Spleen (tissue), 7 donors: ENCODE results near the gene FSTL4.

Experiments
- POLR2A ChIP-seq, 3 donors: fragments of 450-650 bp; IDR thresholded peaks; one replicate each; pipeline ENCODE4 v1.5.1; 2017; ENCODE audit warnings: antibody characterized with exemption in 3 of 3, mild to moderate bottlenecking in 1 of 3
- POLR2AphosphoS5 ChIP-seq, 3 donors: sonication (generic); formaldehyde crosslinking; IDR thresholded peaks; one replicate each; pipeline ENCODE4 v1.5.1; 2017; ENCODE audit warnings: antibody characterized with exemption in 3 of 3
- TF ChIP-seq, protein P1 (sequence below), 11 experiments: fragments of 200-600 bp in 7 of 11; fragments of 450-650 bp in 4 of 11; sonication (generic) in 4 of 11; IDR thresholded peaks in 8 of 11; conservative IDR thresholded peaks in 3 of 11; 1 replicate in 7 of 11; 2 replicates in 4 of 11; pipeline versions ENCODE4 v1.4.0 to v1.8.0; 2016 to 2021; ENCODE audit warnings: antibody characterized with exemption in 11 of 11, inconsistent platforms in 4 of 11, mild to moderate bottlenecking in 1 of 11
- donor health status: DM: no; HTN: no; CAD: no; lungs with moderate emphysema.
- donor health status: DM: no; HTN: no; CAD: no.
- donor health status: DM: no; HTN: no; CAD: no.

DNA sequence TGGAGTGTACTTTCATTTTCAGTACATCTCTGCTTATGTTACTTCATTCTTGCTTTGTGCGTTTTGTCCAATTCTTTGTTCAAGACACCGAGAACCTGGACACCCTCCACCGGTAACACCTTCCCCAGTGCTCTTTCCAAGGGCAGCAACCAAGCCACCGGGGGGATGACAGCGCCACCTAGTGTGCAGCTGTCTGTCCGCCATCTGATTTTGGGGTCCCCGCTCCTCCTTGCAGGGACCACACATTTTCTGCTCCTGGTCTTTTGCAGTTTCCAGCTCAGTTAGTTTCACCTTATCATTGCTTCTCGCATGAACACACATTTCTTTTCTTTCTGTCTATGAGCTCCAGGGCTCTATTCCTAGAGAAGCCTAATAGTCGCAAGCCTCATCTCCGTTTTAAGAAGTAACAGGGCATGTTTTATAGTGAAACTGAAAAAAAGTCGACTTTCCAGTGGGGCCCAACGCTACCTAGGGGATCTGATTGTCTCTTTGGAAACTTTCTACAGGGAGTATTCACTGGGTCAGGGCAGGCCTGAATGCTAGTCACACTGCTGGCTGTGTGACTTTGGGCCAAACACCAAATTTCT is 152.1 kb downstream of the FSTL4 start:
- TF ChIP-seq POLR2A (IDR thresholded peaks at IDR 0.05) = no peak
- TF ChIP-seq, protein P1, sequence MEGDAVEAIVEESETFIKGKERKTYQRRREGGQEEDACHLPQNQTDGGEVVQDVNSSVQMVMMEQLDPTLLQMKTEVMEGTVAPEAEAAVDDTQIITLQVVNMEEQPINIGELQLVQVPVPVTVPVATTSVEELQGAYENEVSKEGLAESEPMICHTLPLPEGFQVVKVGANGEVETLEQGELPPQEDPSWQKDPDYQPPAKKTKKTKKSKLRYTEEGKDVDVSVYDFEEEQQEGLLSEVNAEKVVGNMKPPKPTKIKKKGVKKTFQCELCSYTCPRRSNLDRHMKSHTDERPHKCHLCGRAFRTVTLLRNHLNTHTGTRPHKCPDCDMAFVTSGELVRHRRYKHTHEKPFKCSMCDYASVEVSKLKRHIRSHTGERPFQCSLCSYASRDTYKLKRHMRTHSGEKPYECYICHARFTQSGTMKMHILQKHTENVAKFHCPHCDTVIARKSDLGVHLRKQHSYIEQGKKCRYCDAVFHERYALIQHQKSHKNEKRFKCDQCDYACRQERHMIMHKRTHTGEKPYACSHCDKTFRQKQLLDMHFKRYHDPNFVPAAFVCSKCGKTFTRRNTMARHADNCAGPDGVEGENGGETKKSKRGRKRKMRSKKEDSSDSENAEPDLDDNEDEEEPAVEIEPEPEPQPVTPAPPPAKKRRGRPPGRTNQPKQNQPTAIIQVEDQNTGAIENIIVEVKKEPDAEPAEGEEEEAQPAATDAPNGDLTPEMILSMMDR (IDR thresholded peaks at IDR 0.05 in 8 of 11, conservative IDR thresholded peaks at IDR 0.05 in 3 of 11) = peak in 6 of 11 experiments; percentile 31 to 47 (median 41)
- TF ChIP-seq POLR2AphosphoS5 (IDR thresholded peaks at IDR 0.05) = no peak
